NCI-H1694 (cell line): Measurements from ENCODE around the gene TSFM.

Source experiments
- DNase-seq: peaks from one replicate; lab custom pipeline; 2025; lab: John Stamatoyannopoulos, UW

Gene TSFM

DNA sequence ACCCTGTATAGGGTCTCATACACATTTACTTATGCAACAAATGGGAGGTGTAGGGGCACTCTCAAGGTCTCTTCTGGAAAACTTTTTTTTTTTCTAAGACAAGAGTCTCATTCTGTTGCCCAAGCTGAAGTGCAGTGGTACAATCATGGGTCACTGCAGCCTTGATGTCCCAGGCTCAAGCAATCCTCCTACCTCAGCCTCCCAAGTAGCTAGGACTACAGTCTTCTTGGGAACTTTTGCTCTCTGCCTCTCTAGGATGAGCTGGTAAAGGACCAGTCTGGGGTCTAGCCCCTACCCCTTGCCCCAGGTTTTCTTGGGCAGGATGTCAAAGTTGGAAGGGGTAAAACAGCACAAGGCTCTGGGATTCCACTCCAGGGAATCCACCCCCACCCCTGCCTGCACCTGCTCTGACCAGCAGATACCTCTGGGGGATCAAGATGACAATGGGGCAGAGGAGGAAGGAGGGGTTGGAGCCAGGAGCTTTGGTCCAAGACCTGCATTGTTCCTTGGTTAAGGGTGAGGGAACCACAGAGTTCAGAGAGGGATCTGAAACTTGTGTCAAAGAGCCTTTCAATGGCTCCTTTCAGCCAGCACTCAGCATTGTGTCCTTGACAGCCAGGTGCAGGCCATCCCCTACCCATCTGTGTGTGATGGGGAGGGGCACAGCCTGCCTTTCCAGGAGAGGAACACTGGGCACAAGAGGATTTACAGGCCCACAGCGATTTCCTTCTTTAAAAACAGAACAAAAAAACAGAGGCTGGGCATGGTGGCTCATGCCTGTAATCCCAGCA is 51.7 kb downstream of the TSFM start:
- no peak for DNase-seq

DNA sequence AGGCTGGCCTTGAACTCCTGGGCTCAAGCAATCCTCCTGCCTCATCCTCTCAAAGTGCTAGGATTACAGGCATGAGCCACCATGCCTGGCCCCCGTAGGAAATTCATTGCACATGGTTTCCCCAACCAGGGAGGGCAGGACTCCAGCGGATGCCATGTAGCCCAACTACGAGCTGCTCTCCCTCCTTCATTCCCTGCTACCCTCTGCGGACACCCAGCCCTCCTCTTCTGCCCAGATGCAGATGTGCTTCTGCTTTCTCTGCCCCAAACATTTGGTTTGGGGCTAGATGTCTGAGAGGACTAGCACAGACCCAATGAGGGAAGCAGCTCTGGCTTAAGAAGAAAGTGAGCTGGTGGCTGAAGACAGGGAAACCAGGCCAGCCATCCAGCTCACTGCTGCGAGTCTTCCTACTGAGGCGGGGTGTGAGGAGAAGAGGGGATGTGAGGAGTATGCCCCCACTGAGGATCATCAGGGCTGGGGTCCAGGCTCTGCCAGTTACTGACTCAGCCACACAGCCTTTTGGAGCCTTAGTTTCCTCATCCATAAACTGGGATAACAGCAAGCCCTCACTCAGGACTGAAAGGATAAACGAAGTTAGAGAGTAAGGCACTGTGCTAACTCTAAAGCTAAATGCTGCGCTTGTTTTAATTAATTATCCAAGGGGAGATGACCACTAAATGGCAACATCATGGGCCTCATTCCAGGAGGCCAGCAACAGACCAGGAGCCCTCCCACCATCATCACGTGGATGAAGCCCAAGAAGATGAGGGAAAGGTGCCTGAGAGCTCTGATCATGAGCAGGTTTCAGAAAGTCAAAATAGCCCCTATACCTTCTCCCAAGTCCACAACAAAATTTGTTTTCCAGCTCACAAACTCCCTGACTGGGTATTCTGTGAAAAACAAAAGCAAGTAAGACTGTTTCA is 53.0 kb downstream of the TSFM start:
- no peak for DNase-seq

DNA sequence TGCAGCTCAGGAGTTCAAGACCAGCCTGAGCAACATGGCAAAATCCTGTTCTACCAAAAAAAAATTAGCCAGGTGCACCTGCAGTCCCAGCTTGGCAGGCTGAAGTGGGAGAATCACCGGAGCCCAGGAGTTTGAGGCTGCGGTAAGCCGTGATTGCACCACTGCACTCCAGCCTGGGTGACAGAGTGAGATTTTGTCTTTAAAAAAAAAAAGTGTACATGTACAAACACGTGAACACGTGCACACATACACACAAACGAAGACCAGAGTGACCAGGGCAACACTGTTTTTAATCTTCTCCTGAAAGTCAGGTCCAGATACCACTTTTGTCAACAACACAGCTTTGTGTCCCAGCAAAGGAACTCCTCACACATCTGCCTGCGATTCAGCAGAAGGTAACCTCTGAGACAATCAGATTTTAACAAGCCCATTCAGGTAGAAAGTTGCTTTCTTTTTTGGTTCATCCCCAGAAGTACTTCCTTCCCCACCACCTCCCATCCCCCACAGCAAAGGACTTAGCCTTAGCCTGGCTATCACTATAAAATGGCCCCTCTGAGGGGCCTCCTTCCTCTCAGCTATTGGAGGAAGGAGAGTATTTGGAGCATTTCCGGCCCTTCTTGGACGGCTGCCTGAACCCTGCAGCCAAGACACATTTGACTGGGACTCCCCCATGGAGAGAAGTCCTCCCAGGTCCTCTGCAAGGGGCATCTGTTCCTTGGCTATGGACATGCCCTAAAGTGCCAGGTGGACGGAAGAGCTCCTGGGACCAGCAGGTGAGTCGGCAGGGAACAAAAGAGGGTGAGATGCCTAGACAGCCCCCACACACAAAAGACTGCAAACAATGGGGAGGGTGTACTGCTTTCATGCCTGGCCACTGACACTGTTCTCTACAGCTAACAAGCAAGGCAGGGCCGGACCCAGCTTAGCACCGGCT is 54.1 kb downstream of the TSFM start:
- no peak for DNase-seq

DNA sequence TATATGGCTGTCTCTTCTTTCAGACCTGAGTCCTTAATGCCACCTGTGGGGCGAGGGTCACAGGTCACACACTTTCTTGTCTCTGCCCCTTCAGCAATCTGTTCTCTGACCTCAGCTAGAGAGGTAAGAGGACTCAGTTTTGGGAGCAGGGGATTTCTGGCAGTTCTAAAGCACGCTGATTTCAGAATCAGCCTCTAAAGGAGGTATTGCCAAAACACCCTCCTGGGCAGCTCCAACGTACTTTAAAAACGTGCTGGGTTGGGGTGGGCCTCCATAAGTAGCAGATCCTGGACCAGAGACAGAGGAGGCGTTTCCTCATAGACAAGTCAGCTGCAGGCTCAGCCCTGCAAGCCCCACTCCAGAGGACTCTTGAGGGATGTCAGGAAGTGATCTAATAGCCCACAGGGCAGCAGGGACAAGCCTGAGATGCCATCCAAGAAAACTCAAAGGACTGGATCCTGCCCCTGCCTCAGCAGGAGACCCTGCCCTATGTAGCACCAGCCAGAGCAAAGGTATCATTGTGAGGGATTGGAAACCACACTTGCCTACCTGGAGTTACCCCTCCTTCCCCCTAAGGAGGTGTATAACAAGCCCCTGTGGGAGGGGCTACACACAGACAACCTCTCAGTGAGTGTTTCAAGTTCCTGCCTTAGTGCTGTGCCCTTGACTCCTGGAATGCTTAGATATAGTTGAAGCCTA is 55.4 kb downstream of the TSFM start:
- no peak for DNase-seq

DNA sequence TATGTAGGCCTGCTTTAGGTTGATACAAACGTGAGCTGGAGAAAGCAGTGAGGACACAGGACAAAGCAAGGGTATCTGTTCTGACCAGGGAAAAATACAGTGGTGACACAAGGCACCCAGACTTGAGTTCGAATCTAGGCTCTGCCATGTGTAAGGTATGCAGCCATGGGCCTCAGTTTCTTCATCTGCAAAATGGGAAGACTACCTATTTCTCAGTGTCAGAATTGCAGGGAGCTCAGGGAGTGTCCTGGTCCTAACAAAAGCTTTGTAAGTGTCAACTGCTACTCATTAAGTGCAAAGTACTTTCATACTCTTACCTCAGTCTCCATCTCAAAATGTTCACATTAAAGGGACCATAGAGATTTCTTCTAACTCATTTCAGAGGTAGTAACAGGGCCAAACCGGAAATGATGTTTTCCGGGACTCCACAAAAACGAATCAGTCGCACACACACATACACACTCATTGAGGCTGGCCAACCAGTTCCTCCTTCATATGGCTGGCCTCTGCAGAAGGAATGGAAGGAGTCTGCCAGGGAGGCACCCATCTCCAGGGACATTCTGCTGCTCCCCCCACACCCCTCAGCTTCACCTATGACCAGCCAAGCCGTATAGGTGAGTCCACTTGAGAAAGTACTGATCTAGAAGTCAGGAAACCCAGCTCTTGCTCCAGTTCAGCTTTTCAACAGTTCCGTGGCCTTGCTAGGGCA is 56.2 kb downstream of the TSFM start:
- DNase-seq = no peak

DNA sequence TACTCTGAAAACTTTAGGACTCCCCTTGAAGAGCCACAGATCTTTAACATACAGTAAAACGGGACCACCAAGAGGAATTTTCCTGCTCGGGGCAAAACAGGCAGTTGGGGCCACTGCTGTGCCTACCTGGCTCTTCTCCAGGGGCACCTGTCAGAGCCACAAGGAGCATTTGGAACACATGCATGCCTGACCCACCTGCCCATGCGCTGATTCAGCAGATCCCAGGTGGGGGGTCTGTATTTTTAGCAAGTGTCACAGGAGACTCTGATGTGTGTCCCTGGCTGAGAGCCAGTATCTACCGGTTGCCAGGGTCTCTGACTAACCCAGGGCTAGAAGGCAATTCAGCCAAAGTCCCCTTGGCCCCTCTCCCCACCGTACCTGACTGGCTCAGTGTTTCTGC is 57.4 kb downstream of the TSFM start:
- no peak for DNase-seq

DNA sequence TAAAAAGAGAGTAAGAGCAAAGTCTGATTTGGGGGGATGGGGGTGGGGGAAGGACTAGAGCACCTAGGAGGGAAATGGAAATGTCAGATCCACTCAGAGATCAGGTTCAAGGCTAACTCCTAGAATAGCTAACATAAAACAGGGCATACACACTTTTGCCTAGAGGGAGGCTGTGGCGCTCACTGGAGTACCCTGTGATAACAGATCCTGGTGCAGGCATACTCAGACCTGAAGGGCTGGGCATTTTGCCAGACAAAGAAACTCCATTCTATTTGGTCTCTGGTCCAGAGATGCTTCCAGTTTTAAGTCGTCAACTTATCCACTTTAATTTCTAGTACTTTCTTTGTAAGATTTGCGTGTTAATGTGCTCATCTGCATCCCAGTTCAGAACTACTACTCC is 58.1 kb downstream of the TSFM start:
- DNase-seq = no peak

DNA sequence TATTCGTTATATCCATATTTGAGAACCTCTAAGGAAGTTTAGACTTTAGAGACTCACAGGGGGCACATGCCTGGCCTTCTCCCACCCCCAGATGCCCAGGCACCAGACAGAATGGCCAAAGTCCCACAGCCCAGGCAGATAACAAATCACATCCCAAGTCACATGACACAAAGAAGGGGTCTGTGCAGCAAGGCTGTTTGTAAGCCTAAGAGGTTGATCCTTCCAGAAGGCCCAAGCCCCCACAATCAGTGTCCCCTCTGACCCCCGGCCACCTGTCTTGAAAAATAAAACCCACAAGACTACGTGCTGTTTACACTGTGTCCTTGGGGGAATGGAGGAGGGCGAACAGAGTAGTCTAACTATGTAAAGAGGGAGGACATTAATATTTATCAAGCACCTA is 58.9 kb downstream of the TSFM start:
- no peak for DNase-seq

DNA sequence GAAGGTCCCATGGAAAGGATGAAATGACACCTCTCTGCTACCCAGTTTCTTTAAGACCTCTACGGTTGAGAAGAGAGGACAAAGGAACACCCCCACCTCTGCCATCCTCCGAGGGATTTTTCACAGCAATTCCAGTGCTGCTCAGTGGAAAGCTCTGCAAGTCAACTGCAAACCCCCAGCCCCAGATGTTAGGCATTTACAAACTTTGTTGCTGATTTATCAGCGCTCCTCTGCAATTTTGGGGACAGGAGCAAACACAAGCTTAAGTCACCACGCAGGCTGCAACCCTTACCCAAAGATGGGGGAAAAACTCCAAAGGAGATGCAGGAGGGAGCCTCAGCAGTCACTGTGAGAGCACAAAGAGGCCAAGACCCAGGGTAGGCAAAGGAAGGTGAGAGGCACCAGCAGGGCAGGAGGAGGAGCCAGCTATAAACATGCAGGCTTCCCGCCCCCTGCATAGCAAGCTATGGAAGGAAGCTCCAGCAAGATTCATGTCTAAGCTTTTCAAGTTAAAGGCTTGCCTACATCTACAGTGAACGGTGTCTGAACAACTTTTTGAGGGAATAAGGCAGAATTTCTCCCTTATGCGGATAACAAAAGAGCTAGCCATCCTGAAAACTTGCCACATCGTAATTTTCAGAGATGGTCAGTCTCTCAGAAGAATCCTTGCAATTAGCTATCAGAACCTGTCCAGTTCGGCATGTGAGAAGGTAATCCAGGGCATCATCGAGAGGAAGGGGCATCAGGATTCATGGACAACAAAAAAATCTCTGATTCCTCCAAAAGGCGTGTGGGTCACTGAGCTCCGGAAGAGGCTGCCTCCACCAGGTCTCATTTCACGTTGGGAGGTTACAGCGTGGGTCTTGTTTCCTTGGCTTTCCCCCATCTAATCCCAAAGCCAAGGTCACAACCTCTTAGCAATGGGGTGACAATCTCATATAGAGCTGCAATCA is 60.0 kb downstream of the TSFM start:
- no peak for DNase-seq

DNA sequence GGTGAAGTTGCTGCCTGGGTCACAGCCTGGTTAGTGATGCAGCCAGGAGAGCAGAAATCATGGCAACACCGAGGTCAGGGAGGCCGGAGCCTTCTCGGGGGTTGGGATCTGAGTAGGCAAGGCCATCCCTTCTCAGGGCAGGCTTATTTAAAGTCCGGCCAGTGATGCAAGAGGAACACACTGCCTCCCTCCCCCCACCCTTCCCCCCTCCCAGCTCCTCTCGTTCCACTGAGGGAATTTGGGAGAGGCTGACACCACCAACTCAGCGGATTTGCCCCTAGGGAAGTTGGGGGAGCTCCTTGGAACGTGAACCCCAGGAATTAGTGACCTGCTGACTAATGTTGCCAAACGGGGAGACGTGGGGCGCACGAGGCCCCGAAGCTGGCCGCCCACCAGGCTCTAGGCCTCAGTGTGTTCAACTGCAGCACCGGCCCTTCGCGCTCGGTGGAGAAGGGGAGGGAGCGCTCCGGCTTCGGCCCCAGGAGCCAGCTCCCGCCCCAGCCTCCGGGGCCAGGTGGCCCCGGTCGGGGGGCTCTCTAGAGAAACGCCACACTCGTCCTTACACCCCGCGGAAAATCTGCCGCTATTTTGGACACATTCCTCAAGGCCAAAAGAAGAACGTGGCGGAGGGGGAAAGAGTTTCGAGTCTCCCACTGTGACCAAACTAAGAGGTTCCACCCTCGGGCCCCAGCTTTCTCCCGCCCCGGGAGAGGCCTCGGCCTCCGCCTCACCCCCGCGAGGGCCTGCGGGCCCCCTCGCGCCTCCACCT is 62.3 kb downstream of the TSFM start:
- no peak for DNase-seq

DNA sequence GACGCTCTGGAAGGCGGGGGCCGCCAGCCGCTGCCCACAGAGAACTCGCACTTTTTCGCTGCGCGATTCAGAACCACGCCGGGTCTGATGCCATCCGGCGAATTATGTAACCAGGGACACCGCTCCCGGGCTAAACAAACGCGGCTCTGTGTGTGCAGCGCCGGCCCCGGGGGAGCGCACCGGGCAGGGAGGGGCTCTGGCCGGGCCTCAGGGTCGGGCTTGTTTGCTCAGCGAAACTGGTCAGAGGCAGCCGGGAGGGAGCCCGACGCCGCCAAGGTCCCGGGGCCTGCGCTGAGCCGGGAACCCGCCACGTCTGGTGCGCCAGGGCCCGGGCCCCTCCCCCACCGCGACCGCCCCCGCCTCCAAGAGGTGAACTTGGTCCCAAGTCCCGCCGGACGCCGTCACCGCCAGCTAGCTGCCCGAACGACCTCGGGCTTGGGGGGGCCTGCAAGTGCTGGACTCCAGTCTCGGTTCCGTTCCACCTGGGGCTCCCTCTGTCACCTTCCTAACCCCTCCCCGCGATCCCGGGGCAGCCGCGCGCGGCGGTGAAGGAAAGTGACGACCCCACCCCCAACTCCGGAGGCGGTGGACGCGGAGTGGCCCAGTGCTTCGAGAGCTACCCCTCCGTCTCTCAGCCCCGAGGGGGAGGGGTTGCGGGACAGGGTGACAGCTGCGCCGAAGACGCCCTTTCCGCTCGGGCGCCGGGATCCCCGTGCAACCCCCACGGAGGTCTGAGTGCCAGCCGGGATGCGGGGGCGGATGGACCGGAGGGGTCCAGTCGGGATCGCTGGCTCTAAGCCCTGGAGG is 63.1 kb downstream of the TSFM start:
- no peak for DNase-seq

DNA sequence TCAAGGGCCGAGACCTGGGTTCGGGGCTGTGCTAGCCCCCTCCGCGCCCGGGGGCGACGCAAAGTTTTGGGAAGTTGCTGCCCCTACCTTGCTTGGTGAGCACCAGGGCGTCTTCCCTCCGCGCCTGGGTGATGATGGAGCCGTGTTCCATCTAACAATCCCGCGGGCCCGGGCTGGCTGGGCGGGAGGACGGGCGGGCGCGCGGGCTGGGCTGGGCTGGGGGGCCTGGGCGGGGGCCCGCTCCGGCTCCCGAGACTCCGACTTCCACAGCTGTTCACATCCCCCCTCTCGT is 63.6 kb downstream of the TSFM start:
- no peak for DNase-seq

DNA sequence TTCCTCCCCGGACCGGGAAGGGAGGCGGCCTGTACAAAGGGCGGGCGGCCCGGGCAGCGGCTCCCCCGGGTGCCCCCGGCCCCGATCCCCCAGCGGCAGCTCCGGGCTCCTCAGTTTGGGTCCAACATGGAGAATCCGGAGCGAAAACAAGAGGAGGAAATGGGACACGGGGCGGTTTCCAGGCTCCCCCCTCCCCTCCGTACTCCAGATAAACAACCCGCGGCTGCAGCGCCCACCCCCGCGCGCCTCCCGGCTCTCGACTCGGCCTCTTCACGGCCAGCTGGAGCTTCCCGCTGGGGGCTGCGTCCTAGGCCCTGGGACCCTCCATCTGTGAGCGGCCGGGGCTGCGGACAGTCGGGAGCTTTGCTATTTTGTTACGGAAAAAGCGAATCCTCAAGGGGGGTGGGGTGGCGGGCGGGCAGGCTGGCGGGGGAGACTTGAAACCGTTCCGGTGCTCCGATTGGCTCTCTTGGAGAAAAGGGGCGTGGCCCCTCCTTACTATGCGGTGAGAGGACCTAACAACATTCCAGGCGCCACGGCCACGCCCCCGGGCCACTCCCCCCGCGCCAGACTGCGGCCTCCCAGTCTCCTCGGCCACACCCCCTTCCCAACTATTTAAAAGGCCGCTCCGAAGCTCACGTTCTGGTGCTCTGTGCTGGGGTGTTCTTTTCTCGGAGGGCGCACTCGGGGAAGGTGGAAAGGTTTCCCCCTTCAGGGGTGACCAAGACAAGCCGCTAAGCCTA is 64.2 kb downstream of the TSFM start, which contains the start of gene CTDSP2:
Gene CTDSP2 (minus strand): TSS at position 153 of the 743 bp plus-strand sequence. CDS start 294 bp downstream, outside the sequence.
- DNase-seq = peak; percentile 95
